Stimulated activated CD8-positive, alpha-beta memory T cell treated with anti-CD3 and anti-CD28 coated beads, Interleukin-7, amount 100 ng/mL, for 1 hour (primary cell): ENCODE measurements around the gene ZNF280A.
A peak's percentile ranks its signal among the peaks of the same experiment; 100 is the strongest.

Experiments
- DNase-seq, 2 donors: peaks; one replicate each; pipeline ENCODE4 v3.0.0-alpha.2; 2020; ENCODE audit warnings: low read depth in 2 of 2

Gene ZNF280A, protein sequence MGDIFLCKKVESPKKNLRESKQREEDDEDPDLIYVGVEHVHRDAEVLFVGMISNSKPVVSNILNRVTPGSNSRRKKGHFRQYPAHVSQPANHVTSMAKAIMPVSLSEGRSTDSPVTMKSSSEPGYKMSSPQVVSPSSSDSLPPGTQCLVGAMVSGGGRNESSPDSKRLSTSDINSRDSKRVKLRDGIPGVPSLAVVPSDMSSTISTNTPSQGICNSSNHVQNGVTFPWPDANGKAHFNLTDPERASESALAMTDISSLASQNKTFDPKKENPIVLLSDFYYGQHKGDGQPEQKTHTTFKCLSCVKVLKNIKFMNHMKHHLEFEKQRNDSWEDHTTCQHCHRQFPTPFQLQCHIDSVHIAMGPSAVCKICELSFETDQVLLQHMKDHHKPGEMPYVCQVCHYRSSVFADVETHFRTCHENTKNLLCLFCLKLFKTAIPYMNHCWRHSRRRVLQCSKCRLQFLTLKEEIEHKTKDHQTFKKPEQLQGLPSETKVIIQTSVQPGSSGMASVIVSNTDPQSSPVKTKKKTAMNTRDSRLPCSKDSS

DNA sequence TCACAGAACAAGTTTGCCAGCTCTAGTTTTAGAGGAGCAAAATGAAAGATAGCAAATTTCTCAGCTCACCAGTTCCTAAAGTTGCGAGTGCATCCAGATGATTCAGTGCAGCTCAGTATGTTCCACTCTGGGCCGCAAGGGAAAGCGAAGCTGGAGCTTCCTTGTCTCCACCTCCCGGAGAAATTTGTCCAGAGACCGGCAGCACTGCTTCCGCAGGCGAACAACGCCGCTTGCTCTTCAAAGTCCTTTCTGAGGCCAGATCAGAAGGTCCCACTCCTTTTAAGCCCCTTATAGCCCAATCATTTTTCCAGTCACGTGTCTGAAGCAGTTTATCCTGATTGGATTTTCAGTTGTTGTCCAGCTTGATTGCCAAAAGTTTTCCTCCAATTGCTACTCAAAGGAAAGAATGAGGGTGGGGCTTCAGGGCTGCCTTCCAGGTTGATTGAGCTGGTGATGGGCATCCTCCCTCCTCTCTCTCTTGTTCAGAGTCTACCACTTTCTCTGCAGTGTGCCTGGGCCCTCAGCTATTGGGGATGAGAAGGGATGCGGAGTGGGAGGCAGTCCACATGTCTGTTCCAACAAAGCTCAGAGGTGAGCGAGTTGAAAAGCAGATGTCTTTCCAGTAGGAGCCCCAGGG lies at the start of gene ZNF280A:
ZNF280A (minus strand) TSS at position 251 of the 637 bp plus-strand sequence. CDS start 4,640 bp downstream, outside the sequence.
- no peak for DNase-seq

DNA sequence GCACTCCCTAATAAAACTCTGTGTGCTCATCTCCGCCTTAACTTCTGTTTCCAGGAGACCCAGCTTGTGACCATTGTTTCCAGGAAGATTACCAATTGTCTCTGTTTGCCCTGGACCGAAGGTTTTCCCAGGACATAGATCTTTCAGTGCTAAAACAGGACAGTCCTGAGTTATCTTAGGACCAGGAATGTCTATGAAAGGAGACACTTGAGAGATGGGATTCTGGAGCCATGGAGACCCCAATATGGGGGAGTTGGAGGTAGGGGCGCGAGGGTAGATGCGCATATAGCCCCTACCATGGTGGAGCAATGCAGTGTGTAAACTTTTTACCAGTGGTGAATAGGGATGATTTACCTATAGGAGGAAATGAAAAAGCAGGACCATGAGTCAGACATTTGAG lies 49.1 kb upstream of the ZNF280A start:
- no peak for DNase-seq

DNA sequence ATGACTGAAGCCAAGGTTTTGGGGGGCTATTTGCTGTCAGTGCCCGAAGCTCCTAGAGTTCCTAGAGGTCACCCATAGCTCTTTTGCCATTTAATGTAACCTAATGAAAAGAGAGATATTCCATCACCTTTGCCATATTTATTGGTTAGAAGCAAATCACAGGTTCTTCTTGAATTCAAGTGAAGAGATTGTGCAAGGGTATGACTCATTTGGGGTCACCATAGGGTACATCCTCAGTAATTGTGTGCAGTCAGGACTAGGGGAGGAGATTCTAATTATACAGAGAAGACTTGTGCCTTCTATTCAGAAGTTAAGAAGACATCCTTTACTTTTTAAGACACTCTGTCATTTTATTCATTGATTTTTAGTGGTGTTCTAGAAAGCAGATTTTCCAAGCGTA lies 45.9 kb upstream of the ZNF280A start:
- DNase-seq: no peak

DNA sequence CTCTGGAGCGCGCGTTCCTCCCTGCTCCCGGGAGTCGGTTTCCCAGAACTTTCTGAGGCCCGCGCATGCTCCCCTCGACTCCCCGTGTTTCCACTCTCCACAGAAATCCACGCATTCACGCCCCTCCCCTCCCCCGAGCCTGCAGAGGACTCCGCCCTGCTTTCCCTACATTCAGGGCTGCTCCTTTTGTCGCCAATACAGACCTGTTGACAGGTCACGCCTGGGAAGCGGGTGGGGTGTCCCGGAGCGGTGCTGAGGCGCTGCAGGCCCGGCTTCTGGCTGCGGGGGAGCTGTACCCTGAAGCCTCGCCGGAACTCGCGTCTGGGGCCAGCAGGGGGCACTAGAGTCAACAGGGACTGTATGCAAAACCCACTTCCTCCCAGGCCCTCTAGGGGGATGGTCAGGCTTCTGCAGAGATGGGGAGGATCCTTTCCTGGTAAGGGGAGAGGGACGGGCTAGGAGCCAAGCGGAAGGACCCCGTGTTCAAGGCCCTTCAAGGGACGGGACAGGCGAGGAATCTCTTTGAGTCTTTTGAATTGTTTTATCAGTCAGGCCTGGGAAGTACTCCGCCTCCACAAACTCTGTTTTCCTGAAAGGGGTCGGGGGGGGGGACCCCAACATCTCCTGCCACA lies 39.0 kb upstream of the ZNF280A start, which contains the start of gene PRAME:
PRAME (minus strand) TSS at position 294 of the 632 bp plus-strand sequence. CDS start 2,433 bp downstream, outside the sequence.
- DNase-seq: peak; percentile 14 to 36

- no peak for DNase-seq
Observed at GRCh38 chr22:22558071-22558971, 38.3 kb upstream of the ZNF280A start.

- no peak for DNase-seq
Observed at GRCh38 chr22:22556995-22557925, 37.2 kb upstream of the ZNF280A start.

- DNase-seq: no peak
Observed at GRCh38 chr22:22556578-22556977, 36.5 kb upstream of the ZNF280A start.

- no peak for DNase-seq
Observed at GRCh38 chr22:22555596-22555995, 35.5 kb upstream of the ZNF280A start.

GRCh38 chr22:22554587-22555284 lies 34.7 kb upstream of the ZNF280A start:
- DNase-seq: no peak

GRCh38 chr22:22553735-22554586 lies 33.9 kb upstream of the ZNF280A start:
- no peak for DNase-seq

GRCh38 chr22:22553141-22553540 lies 33.1 kb upstream of the ZNF280A start:
- no peak for DNase-seq

DNA sequence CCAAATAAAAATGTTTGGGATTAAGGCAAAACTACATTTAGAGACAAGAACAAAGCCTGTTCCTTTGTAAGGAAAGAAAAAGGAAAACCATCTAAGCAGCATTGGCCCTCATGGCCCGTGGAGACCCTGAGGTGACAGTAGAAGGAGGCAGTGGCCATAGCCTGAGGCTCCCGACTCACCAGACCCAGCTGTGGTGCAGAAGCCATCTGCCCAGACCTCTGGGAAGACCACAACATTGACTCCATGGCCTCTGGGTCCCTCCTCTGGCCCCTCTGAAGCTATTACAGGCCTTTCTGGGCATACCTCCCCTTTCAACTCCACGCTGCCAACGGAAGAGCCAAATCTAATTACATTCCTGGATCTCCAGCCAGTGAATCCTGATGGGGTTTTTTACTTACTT lies 32.6 kb upstream of the ZNF280A start:
- DNase-seq: no peak

DNA sequence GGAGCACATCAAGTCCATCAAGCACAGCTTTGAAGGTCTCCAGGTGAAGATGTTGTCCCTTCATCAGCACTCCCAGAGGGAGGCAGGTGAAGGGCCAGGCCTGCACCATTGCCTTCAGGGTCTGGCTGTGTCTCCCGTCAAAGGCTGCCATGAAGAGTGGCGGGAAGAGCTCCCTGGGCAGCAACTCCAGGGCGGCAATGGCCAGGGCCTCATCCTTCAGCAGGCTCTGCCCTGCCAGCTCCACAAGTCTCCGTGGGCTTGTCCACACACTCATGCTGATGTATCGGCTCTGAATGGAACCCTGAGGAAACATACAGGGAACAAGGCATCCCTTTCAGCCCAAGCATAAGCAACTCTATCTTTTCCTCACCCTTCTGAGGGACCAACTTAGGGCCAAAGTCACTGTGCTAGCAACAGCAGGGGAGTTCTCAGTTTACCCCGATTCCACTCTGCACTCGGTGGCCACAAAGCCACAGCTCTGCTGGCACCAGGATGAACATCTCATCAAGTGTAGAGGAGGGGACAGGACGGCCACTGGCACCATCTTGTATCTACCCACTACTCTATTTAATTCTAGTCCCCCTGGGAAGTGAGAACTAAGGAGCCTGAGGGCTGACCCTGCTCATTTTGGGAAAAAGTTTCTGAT lies 30.8 kb upstream of the ZNF280A start:
- DNase-seq: no peak

- no peak for DNase-seq
Observed at GRCh38 chr22:22548910-22549309, 28.8 kb upstream of the ZNF280A start.

DNA sequence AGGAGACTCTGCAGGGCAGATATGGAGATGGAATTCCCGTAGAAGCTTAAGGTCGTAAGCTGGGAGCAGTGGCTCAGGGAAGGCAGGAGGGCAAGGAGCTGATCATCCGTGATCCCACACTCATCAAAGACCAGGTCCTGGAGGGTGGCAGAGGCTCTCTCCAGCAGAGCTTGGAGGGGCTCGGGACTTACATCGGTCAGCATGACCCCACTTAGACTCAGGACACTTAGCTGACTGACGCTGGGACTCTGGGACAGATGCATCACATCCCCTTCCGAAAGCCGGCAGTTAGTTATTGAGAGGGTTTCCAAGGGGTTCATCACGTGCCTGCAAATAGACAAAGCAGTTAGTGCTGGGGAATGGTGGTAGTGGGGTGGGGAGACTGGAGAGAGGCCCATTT lies 28.2 kb upstream of the ZNF280A start:
- DNase-seq: no peak

- DNase-seq: no peak
Observed at GRCh38 chr22:22547692-22548300, 27.7 kb upstream of the ZNF280A start.

DNA sequence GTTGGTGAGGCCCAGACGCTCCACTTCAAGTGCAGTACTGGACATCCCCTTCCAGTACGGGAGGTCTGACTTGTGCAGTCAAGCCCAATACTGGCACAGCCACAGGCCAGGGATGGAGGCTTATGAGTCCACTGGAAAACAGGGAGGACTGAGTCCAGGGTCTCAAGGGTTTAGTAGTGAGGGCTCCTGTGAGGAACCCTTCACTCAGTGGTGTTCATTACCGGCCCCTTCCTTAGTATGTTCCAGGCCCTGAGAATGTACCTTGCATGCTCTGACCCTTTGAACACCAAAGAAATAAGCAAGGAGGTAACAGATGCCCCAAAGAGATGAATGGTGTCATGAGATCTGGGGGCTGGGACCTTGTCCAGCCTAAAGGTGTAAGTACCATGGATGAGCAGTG lies 27.2 kb upstream of the ZNF280A start:
- DNase-seq: no peak

DNA sequence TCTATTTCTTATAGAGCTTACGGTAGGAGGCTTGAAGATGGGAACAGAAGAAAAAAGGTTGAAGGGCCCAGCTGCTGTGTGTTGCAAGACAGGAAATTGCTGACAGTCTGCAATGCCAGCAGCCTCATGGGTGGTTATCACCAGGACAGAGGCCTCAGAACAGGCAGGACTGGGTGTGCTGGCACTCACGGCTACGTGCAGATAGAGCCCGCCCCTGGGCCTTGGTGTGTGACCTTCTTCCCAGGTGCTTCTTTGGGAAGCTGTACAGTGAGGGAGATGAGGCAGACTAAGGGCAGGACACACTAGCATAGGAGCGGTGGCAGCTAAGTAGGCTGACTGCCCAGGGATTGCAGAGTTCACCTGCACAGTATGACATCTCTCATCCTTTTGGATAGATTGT lies 26.4 kb upstream of the ZNF280A start:
- DNase-seq: no peak
